Activated T-helper 2 cell treated with anti-CD3 and anti-CD28 coated beads, Interferon-gamma antibody, Interleukin-2, Interleukin-4, amounts not matched to agents 10 μg/mL and 5 μg/mL and 100 μg/mL, durations not matched to agents 14 hours and 24 hours and 36 hours (primary cell): ENCODE results near the gene HERC4. TPM values are rescaled to one million over a fixed set of nuclear protein-coding genes. Genes with fewer than 3 reads are reported as not detected.

ENCODE experiments used
- DNase-seq: peaks from one replicate; pipeline ENCODE4 v3.0.0; 2021; ENCODE audit warnings: low spot score
- H3K27ac Mint-ChIP-seq: one replicate; pipeline ENCODE4 v1.8.0; 2021; ENCODE audit warnings: mixed read lengths
- H3K27me3 Mint-ChIP-seq: one replicate; pipeline ENCODE4 v1.8.0; 2021; ENCODE audit warnings: low read depth, mixed read lengths
- H3K36me3 Mint-ChIP-seq: one replicate; pipeline ENCODE4 v1.8.0; 2021; ENCODE audit warnings: low read depth, mixed read lengths
- H3K4me1 Mint-ChIP-seq: one replicate; pipeline ENCODE4 v1.8.0; 2021; ENCODE audit warnings: low read depth, mixed read lengths
- H3K4me3 Mint-ChIP-seq: one replicate; pipeline ENCODE4 v1.8.0; 2021; ENCODE audit warnings: low read depth, mild to moderate bottlenecking, moderate library complexity, mixed read lengths
- H3K9me3 Mint-ChIP-seq: one replicate; pipeline ENCODE4 v1.8.0; 2021; ENCODE audit warnings: mixed read lengths
- intact Hi-C: fragments of 100-400 bp; cut with micrococcal nuclease; formaldehyde crosslinking; loops from one replicate; pipeline ENCODE4 v1.15.1; 2023
- total RNA-seq: library from RNA; stranded (reverse); gene quantifications from 2 replicates; pipeline ENCODE4 v1.2.3, GENCODE V29; 2022

HERC4 gene
- total RNA-seq, 1 donor from 2014 or later = 48.9 TPM

GRCh38 chr10:68073631-68074030 lies 1.5 kb downstream of the HERC4 start:
- intact Hi-C loops = loop anchor here (1.0 to 10.0 kb wide), 4 partner anchors 258 to 647 kb away; partner anchors contain the start of genes CCAR1 and RUFY2
- Mint-ChIP-seq H3K9me3 (no peaks in the 10 kb centered on the region), H3K36me3 (peaks cover 37% of the 10 kb centered on the region), H3K4me3 (peak overlapping the region; percentile 96), H3K27me3 (no peaks in the 10 kb centered on the region), H3K27ac (peak overlapping the region; percentile 92), H3K4me1 (peaks cover 47% of the 10 kb centered on the region)
- no peak for DNase-seq

DNA sequence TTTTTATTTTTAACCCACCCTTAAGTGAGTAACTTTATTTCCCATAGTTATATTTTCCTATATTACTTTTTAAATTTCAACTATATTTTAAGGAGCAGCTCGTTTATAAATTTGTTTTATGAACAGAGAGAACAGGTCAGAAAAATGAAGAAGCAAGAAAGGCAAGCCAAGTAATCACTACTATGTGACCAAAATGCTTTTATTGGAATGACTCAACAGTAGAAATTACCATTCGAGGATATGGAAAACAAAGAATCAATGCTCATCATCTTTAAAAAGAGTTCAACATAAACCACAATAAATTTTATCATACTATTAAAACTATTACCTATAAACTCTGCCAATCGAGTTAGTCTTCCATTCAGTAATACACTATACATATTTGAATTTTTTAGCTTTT lies 7.6 kb downstream of the HERC4 start:
- DNase-seq = no peak

DNA sequence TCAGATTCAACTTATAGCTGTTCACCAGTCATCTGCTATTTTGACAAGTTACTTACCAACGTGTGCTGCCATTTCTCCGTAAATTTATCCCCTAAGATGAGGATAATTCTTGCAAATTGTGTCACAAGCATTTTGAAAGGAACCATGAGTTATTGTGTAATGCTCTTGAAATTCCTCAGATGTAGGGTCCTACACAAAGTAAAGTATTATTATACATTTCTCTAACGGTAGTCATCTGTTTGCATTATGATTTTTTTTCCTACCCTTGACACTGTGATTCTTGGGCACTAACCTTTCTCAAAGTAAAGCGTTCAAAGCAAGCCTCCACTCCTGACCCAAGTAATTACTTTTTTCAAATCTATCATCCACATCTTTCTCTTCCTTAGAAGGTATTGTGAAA lies 8.1 kb downstream of the HERC4 start:
- Mint-ChIP-seq H3K36me3 (peaks cover 43% of the 10 kb centered on the region), H3K9me3 (no peaks in the 10 kb centered on the region), H3K4me3 (no peak overlapping the region), H3K4me1 (peaks cover 23% of the 10 kb centered on the region), H3K27me3 (no peaks in the 10 kb centered on the region), H3K27ac (no peak overlapping the region)
- intact Hi-C loops = no loop called here
- no peak for DNase-seq

More for the DNA sequence above, 7.6 kb downstream of the HERC4 start:
- Mint-ChIP-seq H3K36me3 (peaks cover 42% of the 10 kb centered on the region), H3K27me3 (no peaks in the 10 kb centered on the region), H3K27ac (peak overlapping the region; percentile 28), H3K4me1 (peaks cover 25% of the 10 kb centered on the region), H3K4me3 (no peak overlapping the region), H3K9me3 (no peaks in the 10 kb centered on the region)
- intact Hi-C loops = no loop called here

- Mint-ChIP-seq H3K36me3 (peaks cover 18% of the 10 kb centered on the region), H3K27me3 (no peaks in the 10 kb centered on the region), H3K9me3 (no peaks in the 10 kb centered on the region), H3K27ac (no peak overlapping the region), H3K4me1 (peaks cover 6% of the 10 kb centered on the region), H3K4me3 (no peak overlapping the region)
- intact Hi-C loops = no loop called here
- DNase-seq = no peak
Measured at GRCh38 chr10:68053553-68053952, 21.5 kb downstream of the HERC4 start.

DNA sequence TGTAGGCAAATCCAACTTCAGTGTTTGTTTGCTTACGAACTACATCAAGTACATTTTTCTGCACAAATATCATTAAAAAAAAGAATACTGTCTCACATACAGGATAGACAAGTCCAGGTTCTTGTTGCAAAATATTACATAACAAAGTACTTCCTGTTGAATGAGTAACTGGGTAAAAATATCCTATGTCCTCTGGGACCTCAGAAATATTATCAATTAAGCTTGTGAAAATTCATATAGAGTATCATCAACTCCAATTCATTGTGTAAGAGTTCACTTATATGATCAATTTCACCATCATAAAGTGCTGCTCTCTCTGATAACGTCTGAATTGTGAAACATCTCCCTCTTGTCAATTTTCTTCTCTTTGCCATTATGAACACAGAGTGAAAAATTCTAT lies 22.6 kb downstream of the HERC4 start:
- H3K27ac Mint-ChIP-seq = no peak overlapping the region
- peaks cover 16% of the 10 kb centered on the region for H3K36me3 Mint-ChIP-seq
- no peak overlapping the region for H3K4me3 Mint-ChIP-seq
- no peaks in the 10 kb centered on the region for H3K9me3 Mint-ChIP-seq
- no peak for DNase-seq
- peaks cover 8% of the 10 kb centered on the region for H3K4me1 Mint-ChIP-seq
- H3K27me3 Mint-ChIP-seq = no peaks in the 10 kb centered on the region
- intact Hi-C loops = no loop called here

DNA sequence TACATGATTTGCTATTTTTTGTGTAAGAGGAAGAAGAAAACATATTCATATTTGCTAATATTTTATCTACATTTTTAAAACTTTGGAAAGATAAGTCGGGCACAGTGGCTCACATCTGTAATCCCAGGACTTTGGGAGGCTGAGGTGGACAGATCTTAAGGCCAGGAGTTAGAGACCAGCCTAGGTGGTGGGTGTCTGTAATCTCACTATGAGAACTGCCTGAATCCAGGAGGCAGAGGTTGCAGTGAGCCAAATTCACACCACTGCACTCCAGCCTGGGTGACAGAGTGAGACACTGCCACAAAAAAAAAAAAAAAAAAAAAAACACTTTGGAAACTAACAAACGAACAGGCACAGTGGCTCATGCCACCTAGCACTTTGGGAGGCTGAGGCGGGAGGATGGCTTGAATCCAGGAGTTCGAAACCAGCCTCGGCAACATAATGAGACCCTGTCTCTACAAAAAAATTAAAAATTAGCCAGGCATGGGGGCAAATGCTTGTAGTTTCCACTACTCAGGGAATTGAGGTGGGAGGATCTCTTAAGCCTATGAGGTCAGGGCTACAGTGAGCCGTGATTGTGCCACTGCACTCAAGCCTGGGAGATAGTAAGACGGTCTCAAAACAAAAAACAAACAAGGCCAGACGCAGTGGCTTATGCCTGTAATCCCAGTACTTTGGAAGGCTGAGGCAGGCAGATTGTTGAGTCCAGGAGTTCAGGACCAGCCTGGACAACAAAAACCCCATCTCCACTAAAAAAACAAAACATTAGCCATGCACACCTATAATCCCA lies 25.6 kb downstream of the HERC4 start:
- H3K36me3 Mint-ChIP-seq = peaks cover 14% of the 10 kb centered on the region
- intact Hi-C loops = no loop called here
- no peak for DNase-seq
- H3K27ac Mint-ChIP-seq = no peak overlapping the region
- no peaks in the 10 kb centered on the region for H3K9me3 Mint-ChIP-seq
- no peak overlapping the region for H3K4me3 Mint-ChIP-seq
- H3K27me3 Mint-ChIP-seq = no peaks in the 10 kb centered on the region
- peaks cover 11% of the 10 kb centered on the region for H3K4me1 Mint-ChIP-seq

GRCh38 chr10:68047554-68048327 lies 27.3 kb downstream of the HERC4 start:
- H3K27ac Mint-ChIP-seq = no peak overlapping the region
- intact Hi-C loops = no loop called here

GRCh38 chr10:68047122-68047521 lies 28.0 kb downstream of the HERC4 start:
- intact Hi-C loops = no loop called here
- H3K27me3 Mint-ChIP-seq = no peaks in the 10 kb centered on the region
- H3K4me3 Mint-ChIP-seq = no peak overlapping the region
- no peaks in the 10 kb centered on the region for H3K9me3 Mint-ChIP-seq
- H3K36me3 Mint-ChIP-seq = peaks cover 12% of the 10 kb centered on the region
- no peak overlapping the region for H3K27ac Mint-ChIP-seq
- H3K4me1 Mint-ChIP-seq = peaks cover 19% of the 10 kb centered on the region
- no peak for DNase-seq

More at GRCh38 chr10:68047554-68048327, 27.3 kb downstream of the HERC4 start:
- Mint-ChIP-seq H3K4me3 (no peak overlapping the region), H3K36me3 (peaks cover 12% of the 10 kb centered on the region), H3K27me3 (no peaks in the 10 kb centered on the region), H3K9me3 (no peaks in the 10 kb centered on the region), H3K4me1 (peaks cover 16% of the 10 kb centered on the region)
- no peak for DNase-seq

GRCh38 chr10:68046642-68047041 lies 28.4 kb downstream of the HERC4 start:
- Mint-ChIP-seq H3K4me1 (peaks cover 19% of the 10 kb centered on the region), H3K9me3 (no peaks in the 10 kb centered on the region), H3K4me3 (no peak overlapping the region), H3K36me3 (peaks cover 12% of the 10 kb centered on the region), H3K27me3 (no peaks in the 10 kb centered on the region), H3K27ac (no peak overlapping the region)
- intact Hi-C loops = no loop called here
- no peak for DNase-seq

DNA sequence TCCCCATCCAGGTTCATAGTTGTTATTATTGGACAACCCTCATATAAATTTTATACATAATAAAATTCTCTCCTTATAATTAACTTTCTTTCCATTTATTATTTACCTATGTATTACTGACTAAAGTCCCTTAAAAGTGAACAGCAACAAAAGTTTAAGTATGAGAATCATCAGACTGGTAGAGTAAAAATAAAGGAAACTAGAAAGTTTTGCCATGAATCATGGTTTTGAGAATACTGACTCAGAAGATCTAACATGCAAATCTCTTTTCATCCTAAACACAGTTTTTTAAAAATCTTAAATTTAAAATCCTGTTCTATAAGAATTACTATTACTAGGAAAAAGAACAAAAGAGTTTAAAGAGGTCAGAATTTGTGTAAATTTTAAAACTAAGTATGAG lies 32.1 kb downstream of the HERC4 start:
- Mint-ChIP-seq H3K9me3 (no peaks in the 10 kb centered on the region), H3K27ac (no peak overlapping the region), H3K36me3 (peaks cover 18% of the 10 kb centered on the region), H3K4me1 (peaks cover 12% of the 10 kb centered on the region), H3K27me3 (no peaks in the 10 kb centered on the region), H3K4me3 (no peak overlapping the region)
- no peak for DNase-seq
- intact Hi-C loops = no loop called here

- intact Hi-C loops = no loop called here
- H3K4me1 Mint-ChIP-seq = peaks cover 6% of the 10 kb centered on the region
- H3K27ac Mint-ChIP-seq = no peak overlapping the region
- no peak for DNase-seq
- peaks cover 45% of the 10 kb centered on the region for H3K36me3 Mint-ChIP-seq
- no peaks in the 10 kb centered on the region for H3K9me3 Mint-ChIP-seq
- H3K27me3 Mint-ChIP-seq = no peaks in the 10 kb centered on the region
- H3K4me3 Mint-ChIP-seq = no peak overlapping the region
Measured at GRCh38 chr10:68032113-68032512, 43.0 kb downstream of the HERC4 start.

- DNase-seq = no peak
- Mint-ChIP-seq H3K27me3 (no peaks in the 10 kb centered on the region), H3K36me3 (peaks cover 46% of the 10 kb centered on the region), H3K4me3 (no peak overlapping the region), H3K27ac (no peak overlapping the region), H3K4me1 (peaks cover 5% of the 10 kb centered on the region), H3K9me3 (peaks cover 4% of the 10 kb centered on the region)
- intact Hi-C loops = no loop called here
Measured at GRCh38 chr10:68027429-68027828, 47.7 kb downstream of the HERC4 start.

DNA sequence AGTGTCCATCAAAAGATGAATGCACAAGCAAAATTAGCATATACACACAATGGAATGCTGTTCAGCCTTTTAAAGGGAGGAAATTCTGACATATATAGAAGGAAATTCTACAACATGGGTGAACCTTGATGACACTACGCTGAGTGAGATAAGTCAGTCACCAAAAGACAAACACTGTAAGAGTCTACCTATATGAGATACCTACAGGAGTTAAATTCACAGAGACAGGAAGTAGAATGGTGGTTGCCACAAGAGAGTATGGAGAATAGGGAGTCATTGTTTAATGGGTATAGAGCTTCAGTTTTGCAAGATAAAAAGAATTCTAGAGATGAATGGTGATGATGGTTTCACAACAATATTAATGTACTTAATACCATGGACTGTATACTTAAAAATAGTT lies 51.8 kb downstream of the HERC4 start:
- intact Hi-C loops = no loop called here
- Mint-ChIP-seq H3K4me1 (peaks cover 5% of the 10 kb centered on the region), H3K27me3 (no peaks in the 10 kb centered on the region), H3K9me3 (peaks cover 24% of the 10 kb centered on the region), H3K27ac (no peak overlapping the region), H3K4me3 (no peak overlapping the region), H3K36me3 (peaks cover 71% of the 10 kb centered on the region)
- no peak for DNase-seq
